GM20000 (cell line): Measurements from ENCODE around the gene OAS3.
"Not testable (repeated sequence)": the region's sequence is repeated elsewhere in the genome, so short reads cannot be mapped to it uniquely, and the experiment has no call there.

ENCODE experiments used
- DNase-seq: peaks from one replicate; pipeline ENCODE4 v3.0.0; 2012; ENCODE audit warnings: low spot score
- TF ChIP-seq, protein P1 (sequence below): IDR thresholded peaks from 2 replicates; pipeline ENCODE4 v1.5.1; 2012; ENCODE audit warnings: mild to moderate bottlenecking, control low read depth; ENCODE audit errors: extremely low read depth, missing control alignments

OAS3 gene

DNA sequence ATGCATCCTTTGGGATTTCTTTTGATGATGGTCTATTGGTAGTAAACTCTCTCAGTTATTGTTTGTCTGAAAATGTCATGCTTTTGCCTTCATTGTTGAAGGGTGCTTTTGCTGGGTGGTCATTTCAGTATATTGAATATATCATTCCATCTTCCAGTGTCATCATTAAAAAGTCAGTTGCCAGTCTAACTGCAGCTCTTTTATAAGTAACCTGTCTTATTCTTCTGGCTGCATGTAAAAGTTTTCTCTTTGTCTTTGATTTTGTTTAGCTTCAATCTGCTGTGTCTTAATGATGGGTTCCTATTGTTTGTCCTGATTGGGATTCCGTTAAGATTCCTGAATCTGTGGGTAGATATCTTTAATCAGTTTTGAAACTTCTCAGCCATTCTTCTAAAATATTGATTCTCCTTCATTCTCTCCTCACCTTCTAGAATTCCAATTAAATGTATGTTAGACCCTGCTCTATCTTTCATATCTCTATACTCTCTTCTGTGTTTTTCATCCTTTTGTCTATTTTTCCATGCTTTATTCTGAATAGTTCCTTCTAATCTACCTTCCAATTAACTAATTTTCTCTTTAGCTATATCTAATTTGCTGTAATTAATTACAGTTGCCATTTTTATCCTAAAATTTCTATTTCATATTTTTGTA, 25.1 kb upstream of the OAS3 start:
- DNase-seq = no peak
- TF ChIP-seq, protein P1, sequence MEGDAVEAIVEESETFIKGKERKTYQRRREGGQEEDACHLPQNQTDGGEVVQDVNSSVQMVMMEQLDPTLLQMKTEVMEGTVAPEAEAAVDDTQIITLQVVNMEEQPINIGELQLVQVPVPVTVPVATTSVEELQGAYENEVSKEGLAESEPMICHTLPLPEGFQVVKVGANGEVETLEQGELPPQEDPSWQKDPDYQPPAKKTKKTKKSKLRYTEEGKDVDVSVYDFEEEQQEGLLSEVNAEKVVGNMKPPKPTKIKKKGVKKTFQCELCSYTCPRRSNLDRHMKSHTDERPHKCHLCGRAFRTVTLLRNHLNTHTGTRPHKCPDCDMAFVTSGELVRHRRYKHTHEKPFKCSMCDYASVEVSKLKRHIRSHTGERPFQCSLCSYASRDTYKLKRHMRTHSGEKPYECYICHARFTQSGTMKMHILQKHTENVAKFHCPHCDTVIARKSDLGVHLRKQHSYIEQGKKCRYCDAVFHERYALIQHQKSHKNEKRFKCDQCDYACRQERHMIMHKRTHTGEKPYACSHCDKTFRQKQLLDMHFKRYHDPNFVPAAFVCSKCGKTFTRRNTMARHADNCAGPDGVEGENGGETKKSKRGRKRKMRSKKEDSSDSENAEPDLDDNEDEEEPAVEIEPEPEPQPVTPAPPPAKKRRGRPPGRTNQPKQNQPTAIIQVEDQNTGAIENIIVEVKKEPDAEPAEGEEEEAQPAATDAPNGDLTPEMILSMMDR = no peak

DNA sequence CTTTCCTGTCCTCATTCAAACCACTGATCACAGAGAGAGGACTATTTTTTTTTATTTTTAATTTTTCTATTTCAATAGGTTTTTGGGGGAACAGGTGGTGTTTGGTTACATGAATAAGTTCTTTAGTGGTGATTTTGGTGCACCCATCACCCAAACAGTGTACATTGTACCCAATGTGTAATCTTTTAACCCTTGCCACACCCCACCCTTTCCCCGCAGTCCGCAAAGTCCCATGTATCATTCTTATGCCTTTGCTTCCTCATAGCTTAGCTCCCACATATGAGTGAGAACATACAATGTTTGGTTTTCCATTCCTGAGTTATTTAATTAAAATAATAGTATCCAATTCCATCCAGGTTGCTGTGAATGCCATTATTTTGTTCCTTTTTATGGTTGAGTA, 24.4 kb upstream of the OAS3 start:
- DNase-seq = not testable (repeated sequence)

DNA sequence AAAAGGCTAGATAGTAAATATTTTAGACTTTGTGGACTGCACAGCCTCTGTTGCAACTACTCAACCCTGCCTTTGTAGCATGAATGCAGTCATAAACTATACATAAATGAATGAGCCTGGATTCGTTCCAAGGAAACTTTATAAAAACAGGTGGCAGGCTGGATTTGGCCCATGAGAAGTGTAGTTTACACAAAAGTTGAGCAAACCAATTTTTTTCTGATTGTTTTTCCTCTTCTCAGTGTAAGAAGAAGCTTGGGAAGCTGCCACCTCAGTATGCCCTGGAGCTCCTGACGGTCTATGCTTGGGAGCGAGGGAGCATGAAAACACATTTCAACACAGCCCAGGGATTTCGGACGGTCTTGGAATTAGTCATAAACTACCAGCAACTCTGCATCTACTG, 22.0 kb upstream of the OAS3 start:
- TF ChIP-seq, protein P1 = no peak
- no peak for DNase-seq

DNA sequence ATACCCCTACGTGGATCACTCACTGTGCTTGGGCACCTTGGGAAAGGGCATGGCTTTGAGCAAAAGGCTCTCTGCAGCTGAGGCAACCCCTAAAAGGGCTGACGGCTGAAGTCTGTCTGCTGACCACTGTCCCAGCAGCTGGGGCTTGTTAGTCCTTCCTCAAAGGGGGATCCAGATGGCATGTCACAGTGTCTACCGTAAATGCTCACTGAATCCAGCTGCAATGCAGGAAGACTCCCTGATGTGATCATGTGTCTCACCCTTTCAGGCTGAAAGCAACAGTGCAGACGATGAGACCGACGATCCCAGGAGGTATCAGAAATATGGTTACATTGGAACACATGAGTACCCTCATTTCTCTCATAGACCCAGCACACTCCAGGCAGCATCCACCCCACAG, 19.2 kb upstream of the OAS3 start:
- DNase-seq = no peak
- TF ChIP-seq, protein P1 = no peak

DNA sequence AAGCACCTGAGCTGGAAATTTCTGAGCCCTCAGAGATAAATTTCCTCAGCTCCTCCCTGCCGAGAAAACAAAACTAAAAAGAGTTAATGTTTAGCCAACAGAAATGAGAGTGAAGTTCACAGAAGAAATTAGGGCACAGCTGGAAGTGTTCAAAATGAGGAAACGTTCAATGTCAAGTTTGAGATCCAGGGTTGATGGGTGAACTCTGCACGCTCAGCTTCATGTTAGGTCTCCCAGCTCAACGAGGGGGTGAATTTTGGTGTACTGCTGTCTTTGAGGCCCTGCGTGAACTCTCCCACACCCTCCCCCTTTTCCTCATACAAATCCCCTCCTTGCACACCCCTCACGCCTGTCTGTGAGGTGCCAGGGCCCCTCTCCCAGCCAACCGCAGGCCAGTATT, 13.3 kb upstream of the OAS3 start:
- TF ChIP-seq, protein P1 = no peak
- DNase-seq = no peak

DNA sequence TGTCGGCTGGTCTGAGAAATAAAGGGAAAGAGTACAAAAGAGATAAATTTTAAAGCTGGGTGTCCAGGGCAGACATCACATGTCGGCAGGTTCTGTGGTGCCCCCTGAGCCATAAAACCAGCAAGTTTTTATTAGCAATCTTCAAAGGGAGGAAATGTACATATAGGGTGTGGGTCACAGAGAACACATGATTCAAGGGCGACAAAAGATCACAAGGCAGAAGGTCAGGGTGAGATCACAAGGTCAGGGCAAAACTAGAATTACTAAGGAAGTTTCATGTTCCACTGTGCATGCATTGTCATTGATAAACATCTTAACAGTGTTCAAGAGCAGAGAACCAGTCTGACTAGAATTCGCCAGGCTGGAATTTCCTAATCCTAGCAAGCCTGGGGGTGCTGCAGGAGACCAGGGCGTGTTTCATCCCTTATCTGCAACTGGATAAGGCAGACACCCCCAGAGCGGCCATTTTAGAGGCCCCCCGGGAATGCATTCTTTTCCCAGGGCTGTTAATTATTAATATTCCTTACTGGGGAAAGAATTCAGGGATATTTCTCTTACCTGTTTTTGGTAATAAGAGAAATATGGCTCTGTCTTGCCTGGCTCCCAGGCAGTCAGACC, 11.7 kb upstream of the OAS3 start:
- not testable (repeated sequence) for DNase-seq

DNA sequence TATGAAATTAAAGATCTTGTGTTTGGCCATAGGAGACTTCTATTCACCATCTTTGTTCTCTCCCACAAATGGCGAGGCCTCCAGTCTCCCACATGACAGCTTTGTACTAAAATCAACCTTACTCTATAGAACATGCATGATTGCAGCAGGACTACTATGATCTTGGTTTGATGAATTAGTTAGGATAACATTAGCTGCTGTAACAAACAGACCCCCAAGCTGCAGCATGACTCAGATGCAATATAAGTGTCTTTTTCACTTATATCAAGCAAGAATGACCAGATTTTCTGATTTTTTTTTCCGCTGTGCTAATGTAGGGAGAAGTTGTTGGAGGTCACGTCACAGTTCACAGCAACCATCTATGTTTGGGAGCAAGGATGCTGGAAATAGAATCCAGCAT, 10.8 kb upstream of the OAS3 start:
- DNase-seq = no peak
- TF ChIP-seq, protein P1 = no peak

DNA sequence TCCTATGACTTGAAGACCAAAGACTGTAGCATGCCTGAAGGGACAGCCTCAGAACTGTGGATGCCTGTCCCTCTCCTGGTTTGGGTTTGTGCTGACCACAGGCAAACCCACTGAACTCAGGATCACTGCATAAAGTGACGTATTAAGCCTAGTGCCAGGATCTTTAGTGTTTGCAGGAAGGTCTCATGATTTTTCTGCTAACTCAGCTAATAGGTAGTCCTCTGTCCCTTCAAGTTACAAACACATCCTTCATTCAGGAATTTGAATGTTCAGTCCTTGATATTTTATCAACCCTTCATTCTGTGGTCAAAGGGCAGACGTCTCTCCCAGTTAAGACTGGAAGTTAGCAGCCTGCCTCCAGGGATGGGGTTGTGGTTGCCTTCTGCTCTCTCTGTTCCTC, 10.3 kb upstream of the OAS3 start:
- no peak for DNase-seq
- TF ChIP-seq, protein P1 = no peak
